Retinal pigment epithelial cell (primary cell): Measurements from ENCODE around the gene EWSR1.

ENCODE experiments used
- DNase-seq: peaks from one replicate; pipeline ENCODE4 v3.0.0-alpha.2; 2010; ENCODE audit warnings: low read depth
- H3K4me3 ChIP-seq: 2 replicates; pipeline ENCODE4 v1.5.1; 2011; ENCODE audit warnings: mild to moderate bottlenecking, low read length, control low read depth, moderate library complexity
- TF ChIP-seq, protein P1 (sequence below): conservative IDR thresholded peaks from 2 replicates; pipeline ENCODE4 v1.5.1; 2011; ENCODE audit warnings: low read depth, low read length, control low read depth, inconsistent platforms

The EWSR1 gene

DNA sequence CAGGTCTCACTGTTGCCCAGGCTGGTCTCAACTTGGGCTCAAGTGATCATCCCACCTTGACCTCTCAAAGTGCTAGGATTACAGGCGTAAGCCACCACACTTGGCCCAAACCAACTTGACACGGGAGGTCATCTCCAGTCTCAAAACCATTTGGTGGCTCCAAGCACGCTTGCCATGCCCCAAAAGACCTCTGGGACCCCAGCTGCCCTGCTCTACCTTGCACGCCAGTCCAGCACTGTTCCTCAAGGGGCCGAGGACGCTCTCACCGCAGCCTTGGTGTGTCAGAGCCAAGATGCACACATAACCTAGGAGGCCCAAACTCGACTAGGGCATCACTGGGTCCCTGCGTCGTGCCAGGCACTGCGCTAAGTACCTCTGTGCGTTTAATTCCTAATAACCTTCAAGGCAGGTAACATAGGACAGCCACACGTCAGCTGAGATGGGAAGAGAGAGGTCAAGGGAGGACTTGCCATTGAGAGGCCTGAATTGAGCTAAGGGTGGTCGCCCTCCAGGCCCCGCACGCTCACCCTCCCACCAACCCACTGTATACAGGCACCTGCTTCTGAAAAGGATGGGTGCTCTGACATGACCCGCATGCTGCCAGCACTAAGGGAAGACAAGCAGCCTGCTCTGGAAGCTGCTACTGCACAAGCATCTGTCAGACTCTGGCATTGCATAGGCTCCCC lies 33.8 kb downstream of the EWSR1 start:
- no peak for DNase-seq
- H3K4me3 ChIP-seq = no peak overlapping the region
- TF ChIP-seq, protein P1, sequence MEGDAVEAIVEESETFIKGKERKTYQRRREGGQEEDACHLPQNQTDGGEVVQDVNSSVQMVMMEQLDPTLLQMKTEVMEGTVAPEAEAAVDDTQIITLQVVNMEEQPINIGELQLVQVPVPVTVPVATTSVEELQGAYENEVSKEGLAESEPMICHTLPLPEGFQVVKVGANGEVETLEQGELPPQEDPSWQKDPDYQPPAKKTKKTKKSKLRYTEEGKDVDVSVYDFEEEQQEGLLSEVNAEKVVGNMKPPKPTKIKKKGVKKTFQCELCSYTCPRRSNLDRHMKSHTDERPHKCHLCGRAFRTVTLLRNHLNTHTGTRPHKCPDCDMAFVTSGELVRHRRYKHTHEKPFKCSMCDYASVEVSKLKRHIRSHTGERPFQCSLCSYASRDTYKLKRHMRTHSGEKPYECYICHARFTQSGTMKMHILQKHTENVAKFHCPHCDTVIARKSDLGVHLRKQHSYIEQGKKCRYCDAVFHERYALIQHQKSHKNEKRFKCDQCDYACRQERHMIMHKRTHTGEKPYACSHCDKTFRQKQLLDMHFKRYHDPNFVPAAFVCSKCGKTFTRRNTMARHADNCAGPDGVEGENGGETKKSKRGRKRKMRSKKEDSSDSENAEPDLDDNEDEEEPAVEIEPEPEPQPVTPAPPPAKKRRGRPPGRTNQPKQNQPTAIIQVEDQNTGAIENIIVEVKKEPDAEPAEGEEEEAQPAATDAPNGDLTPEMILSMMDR = no peak

DNA sequence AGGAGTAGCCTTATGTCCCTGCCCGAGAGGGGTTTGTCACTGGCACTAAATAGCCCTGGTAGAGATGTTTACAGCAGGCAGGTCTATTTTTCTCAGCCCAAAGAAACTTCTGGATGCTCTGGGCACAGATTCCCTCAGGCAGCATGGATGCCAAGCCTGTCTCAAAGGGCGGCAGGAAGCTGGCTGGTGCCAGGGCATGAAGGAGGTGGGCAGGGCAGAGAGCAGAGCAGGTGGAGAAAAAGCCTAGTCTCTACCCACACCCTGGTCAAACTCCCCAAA lies 34.3 kb downstream of the EWSR1 start:
- no peak overlapping the region for H3K4me3 ChIP-seq
- DNase-seq = no peak
- TF ChIP-seq, protein P1 = no peak

DNA sequence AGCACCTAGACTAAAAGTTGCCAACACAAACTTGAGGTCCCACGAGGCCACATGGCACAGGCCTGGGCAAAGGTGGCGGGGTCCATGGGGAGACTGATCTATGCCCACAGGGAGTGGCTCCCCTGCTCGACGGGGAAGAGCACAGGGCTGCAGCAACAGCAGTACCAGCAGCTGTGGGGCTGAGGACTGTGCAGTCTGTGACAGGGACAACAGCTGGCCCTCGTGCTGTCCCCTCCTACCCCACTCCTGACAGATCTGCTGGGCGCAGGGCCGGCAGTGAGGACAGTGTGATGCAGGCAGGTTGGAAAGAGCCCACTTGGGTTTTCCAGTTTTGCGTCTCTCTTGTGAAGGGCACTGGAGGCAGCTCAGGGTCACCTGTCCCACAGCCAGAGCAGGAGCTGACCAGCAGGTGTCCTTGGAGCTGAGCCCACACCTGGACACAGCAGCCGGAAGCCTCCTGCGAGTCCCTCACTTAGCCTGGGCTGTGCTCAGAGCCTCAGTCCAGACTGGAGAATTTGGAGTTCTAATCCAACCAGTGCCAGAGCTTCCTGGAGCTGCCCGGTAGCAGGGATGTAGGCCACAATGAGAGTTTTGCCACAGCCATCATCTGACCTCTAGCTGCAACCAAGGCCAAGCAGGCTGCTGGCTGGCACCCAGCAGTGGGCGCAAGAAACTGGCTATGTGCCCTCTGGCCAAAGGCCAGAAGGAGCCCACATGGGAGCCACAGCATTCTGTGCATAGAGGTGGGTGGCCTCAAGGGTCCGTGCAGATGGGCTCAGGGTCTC lies 34.8 kb downstream of the EWSR1 start:
- TF ChIP-seq, protein P1 = no peak
- DNase-seq = no peak
- H3K4me3 ChIP-seq = no peak overlapping the region

DNA sequence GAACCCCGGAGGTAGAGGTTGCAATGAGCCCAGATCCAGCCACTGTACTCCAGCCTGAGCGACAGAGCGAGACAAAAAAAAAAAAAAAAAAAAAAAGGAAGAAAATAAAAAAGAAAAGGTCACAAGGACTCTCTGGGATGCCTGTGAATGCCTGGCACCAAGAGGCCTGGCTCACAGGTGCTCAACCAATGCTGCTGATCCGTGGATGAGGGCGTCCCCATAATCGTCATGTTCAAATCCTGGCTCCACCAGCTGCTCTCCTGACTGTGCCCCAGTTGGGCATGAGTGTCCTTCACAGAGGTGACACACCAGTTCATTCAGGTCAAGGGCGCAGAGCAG lies 37.7 kb downstream of the EWSR1 start:
- H3K4me3 ChIP-seq = no peak overlapping the region

DNA sequence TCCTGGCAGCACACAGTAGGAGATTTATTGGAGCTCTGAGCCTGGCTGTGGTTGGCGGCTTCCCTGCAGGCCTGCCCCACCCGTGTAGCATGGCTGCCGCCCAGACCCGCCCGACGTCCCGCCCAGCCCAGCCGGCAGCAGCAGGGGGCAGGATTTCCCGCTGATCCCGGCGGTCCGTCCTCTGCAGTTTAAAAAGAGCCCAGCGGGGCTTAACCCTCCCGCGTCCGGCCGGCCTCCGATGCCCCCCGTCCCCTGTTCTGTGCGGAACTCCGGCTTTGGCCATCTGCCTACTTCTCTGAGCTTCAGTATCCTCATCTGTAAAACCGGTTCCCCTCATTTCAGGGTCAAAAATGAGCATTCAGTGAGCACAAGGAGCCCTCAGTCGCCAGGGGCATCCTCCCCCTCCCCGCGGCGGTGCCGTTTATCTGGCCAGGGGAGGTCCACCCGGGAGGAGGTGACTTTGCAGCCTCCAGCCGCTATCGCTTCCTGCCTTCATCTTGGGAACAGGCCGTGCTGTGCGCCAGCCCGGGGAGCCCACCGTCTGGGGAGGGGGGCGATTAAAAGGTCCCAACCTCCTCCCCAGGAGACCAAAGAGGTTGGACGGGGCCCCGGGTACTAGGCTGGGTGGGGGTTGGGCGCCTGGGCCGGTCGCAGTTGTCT lies 38.2 kb downstream of the EWSR1 start, which contains the start of gene GAS2L1:
TSS of gene GAS2L1 (plus strand) at position 476 of the 660 bp plus-strand sequence. CDS start 1,456 bp downstream, outside the sequence.
- no peak for DNase-seq
- TF ChIP-seq, protein P1 = peak; percentile 64
- peak within 1 kb of the TSS; percentile 74 for H3K4me3 ChIP-seq

More for the DNA sequence above, 37.7 kb downstream of the EWSR1 start:
- DNase-seq = no peak
- TF ChIP-seq, protein P1 = no peak

DNA sequence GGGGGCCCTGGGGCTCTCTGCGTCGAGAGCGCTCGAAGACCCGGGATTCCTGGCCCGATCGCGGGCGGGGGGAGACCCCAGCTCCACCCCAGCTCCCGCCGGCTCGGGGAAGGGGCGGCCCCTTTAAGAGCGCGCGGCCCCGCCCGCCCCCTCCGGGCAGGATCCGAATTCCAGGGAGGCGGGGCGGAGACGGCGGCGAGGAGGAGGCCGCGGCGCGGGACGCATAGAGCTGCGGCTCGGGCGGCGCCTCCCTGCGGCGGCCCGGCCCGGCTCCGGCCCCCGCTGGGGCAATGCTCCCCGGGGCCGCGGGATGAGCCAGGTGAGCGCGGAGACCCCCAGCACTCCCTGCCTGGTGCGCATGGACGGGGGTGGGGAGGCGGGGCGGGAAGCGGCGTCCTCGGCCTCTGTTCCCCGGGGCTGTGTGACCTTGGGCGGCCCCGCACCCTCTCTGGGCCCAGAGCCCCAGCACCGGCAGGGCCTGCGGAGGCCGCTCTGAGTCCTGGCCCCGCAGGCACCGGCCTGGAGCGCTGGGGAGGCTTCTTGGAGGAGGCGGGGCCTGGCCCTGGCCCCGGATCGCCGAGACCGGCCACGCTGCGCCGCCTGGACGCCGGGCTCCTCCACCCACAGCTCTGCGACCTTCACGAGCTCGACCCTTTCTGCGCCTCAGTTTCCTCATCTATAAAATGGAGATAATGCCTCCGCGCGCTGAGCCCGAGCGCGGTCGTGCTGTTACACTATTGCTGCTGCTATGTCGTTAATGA lies 38.9 kb downstream of the EWSR1 start:
- TF ChIP-seq, protein P1 = no peak
- H3K4me3 ChIP-seq = peak overlapping the region; percentile 74
- no peak for DNase-seq
